Embryonic facial prominence (tissue), 1 donor: ENCODE measurements around the gene ACTR10.
"Not testable (repeated sequence)": the region's sequence is repeated elsewhere in the genome, so short reads cannot be mapped to it uniquely, and the experiment has no call there.

Experiments used
- DNase-seq: peaks from one replicate; pipeline ENCODE4 v3.0.0-alpha.2; 2016; ENCODE audit errors: extremely low spot score

Gene ACTR10

DNA sequence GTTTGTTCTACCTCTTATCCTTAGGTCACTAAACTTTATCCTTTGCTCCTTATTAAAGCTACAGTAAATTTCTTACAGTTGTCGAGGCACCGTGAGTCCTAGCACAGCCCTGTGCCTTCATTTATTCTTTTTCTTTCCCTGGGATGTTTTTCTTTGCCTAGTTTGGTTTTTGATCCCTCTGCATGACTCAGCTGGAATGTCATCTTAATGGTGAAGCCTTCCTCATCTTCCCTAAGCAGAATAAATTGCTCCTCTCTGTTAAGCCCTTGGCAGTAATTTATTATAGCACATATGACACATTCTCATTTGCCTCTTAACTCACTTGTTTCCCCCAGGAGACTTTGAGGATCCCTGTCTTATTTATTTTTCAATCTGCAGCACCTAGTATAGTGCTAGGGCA, 16.6 kb downstream of the ACTR10 start:
- no peak for DNase-seq

- DNase-seq, result no peak
Measured at GRCh38 chr14:58227096-58227819, 27.3 kb downstream of the ACTR10 start.

GRCh38 chr14:58238252-58239243, 38.6 kb downstream of the ACTR10 start:
- no peak for DNase-seq

- DNase-seq, result peak; percentile 70
Measured at GRCh38 chr14:58239244-58240195, 39.6 kb downstream of the ACTR10 start.

DNA sequence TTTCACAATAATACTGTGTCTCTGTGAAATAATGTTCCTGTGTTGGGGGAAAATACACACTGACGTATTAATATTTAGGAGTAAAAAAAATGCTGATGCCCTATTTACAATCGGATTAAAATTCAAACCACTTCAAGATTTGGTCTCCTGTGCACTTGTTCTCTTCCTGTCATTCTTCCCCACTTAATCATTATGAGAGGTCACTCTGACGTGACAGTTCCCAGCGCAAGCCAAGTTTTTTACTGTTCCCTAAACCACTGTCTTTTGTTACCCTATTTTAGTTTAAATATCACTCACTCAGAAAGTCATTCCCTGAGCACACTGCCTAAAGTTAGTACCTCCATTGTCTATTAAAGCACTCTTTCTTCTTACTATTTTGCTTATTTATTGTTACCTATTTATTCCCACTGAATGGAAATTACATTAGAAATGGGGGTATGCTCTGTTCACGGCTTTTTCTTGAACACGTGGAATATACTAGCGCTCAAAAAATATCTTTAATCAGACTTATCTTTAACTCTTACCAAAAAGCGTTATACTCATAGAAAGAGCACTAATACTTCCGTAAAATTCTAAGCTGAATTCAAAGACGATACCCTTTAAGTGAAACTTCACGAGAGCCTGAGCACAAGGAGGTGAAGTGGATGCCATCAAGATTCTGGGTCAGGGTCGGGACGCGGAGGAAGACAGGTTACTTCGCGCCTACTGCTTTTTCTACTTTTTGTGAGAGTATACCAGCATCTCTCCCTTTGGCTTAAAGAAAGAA, 44.0 kb downstream of the ACTR10 start:
- DNase-seq, result peak; percentile 17

- peak; percentile 98 for DNase-seq
Measured at GRCh38 chr14:58244556-58245387, 44.8 kb downstream of the ACTR10 start, which contains the start of gene PSMA3. TSS of gene PSMA3 (plus strand) at chr14:58244843. CDS start at chr14:58244921, 78 bp downstream.

GRCh38 chr14:58245562-58245961, 45.6 kb downstream of the ACTR10 start:
- DNase-seq, result no peak

DNA sequence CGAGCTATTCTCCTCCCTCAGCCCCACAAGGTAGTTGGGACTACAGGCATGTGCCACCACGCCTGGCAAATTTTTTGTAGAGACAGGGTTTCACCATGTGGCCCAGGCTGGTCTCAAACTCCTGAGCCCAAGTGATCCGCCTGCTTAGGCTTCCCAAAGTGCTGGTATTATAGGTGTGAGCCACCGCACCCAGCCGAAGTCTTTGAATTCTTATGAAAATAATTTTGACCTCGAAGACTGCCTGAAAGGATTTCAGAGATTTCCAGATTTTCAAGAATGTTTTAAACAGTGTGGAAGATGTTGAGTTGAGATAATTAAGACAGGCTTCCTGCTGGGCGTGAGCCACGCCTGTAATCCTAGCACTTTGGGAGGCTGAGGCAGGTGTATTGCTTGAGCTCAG, 49.7 kb downstream of the ACTR10 start:
- no peak for DNase-seq

DNA sequence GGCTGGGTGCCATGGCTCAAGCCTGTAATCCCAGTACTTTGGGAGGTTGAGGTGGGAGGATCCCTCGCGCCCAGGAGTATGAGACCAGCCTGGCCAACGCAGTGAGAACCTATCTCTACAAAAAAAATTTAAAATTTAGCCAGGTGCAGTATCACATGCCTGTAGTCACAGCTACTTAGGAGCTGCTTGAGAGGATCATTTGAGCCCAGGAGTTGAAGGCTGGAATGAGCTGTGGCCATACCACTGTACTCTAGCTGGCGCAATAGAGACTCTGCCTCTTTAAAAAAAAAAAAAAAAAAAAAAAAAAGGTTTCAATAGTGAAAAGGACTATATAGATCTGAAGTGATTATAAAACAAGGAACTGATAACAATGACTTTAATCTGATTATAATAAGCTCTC, 58.2 kb downstream of the ACTR10 start:
- DNase-seq, result no peak

DNA sequence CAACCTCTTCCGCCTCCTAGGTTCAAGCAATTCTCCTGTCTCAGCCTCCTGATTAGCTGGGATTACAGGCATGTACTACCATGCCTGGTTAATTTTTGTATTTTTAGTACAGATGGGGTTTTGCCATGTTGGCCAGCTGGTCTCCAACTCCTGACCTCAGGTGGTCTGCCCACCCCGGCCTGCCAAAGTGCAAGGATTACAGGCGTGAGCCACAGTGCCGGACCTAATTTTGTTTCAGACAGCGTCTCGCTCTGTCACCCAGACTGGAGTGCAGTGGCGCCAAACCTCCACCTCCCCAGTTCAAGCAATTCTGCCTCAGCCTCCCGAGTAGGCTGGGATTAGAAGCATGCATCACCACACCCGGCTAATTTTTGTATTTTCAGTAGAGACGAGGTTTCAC, 62.1 kb downstream of the ACTR10 start:
- DNase-seq, result not testable (repeated sequence)

- DNase-seq, result no peak
Measured at GRCh38 chr14:58265401-58265800, 65.5 kb downstream of the ACTR10 start.

DNA sequence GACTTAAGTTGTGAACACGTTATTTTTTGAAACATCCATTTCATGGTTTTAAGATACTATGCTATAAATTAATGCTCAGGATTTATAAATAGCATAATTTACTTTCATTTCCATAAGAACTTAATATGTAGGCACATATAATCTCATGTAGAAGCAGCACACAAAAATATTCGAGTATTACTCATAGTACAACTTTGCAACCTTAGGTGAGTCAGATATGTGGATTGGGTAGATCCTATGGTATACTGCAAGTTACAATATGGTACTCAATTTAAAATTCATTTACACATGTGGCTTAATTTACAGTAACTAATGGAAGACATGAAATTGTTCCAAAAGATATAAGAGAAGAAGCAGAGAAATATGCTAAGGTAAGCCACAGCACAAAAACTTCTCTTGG, 70.7 kb downstream of the ACTR10 start:
- DNase-seq, result no peak

GRCh38 chr14:58272588-58273372, 72.8 kb downstream of the ACTR10 start:
- DNase-seq, result no peak

DNA sequence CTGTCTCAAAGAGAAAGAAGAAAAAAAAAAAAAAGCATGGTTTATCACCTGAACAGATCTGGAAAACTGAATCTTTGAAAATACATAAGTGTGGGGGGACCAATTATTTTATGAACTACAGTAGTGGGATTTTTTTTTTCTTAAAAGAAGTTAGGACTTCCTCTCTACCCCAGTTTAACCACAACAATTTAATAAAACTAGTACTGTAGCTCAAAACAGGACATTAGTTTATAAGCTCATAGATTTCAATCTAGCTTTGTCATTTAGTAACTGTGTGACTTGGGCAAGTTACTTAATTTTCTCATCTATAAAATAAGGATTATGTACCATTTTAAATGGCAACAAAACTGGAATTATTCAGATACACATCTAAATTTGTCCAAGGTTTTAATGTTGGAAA, 74.9 kb downstream of the ACTR10 start:
- no peak for DNase-seq

DNA sequence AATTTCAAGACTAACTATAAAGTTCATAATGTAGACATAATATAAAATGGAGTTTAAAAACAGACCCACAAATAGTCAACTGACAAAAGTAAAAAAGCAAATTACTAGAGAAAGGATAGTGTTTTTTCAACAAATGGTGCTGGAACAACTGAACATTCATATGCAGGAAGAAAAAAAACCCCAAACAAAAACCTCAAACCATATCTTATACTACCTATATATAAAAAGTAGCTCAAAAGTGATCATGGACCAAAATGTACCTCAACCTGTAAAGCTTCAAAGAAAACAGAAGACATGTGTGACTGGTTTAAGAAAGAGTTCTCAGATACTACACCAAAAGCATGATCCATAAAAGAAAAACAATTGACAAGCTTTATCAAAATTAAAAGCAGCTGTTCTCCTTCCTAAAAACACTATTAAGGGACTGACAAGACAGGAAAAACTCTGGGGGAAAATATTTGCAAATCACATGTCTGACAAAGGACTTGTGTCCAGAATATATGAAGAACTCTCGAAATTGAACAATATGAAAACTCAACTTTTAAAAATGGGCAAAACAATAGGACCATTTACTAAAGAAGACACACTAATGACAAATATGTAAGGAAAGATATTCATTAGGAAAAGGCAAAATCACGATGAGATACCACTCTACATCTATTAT, 75.7 kb downstream of the ACTR10 start:
- DNase-seq, result no peak

DNA sequence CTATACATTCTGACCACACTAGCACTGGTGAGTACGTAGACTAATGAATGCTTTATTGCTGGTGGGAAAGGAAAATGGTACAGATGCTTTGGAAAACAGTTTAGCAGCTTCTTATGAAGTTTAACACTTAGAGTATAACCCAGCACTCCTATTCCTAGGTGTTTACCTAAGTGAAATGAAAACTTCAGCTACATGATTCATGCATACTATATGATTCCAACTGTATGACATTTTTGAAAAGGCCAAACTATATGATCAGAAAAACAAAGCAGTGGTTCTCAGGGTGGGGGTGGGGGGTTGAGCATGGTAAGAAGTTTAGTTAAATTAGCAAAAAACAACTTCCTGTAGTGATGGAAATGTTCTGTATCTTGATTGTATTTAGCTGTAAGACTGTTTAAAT, 76.3 kb downstream of the ACTR10 start:
- DNase-seq, result no peak

- DNase-seq, result no peak
Measured at GRCh38 chr14:58278177-58278576, 78.2 kb downstream of the ACTR10 start.

GRCh38 chr14:58280954-58281787, 81.2 kb downstream of the ACTR10 start:
- peak; percentile 49 for DNase-seq
